ENCODE data around the gene TMEM94.
"Not testable (repeated sequence)": the region's sequence is repeated elsewhere in the genome, so short reads cannot be mapped to it uniquely, and the experiment has no call there.

TMEM94 gene

DNA sequence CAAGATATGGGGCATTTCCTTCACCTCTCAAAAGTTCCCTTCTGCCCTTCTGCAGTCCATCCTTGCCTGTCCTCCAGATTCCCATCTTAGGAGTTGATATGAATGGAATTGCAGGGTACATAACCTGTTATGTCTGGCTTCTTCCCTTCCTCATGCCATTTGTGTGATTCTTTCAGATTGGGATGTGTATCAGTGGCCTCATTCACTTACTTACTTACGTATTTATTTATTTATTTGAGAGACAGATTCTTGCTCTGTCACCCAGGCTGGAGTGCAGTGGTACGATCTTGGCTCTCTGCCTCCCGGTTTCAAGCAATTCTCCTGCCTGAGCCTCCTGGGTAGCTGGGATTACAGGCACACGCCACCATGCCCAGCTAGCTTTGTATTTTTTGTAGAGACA is 6.2 kb upstream of the TMEM94 start:
- TF ChIP-seq CTCF (conservative IDR thresholded peaks at IDR 0.05; ENCODE audit: control insufficient read depth, insufficient read depth, low read depth, low read length), result no peak
- no peak for DNase-seq (ENCODE audit: low read depth)
- H3K4me3 ChIP-seq (ENCODE audit: control insufficient read depth, low read depth, low read length), result no peak overlapping the region

DNA sequence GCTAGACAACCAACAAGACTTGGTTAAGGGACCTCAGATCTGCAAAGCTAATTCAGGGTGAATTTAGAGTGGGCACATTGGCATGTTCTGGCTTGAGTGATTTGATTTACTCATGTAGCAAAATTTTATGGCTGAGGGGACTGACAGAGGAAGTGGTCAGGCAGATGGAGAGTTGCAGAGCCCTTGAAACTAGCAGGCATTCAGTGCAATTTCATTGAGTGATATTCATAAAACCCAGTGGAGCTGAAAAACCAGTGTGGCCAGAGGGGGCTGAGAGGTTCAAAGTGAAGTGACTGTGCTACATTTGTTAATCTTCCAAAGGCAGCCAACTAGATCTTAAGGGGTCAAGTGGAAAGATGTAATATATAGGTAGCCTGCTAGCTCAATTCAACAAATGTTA is 2.2 kb upstream of the TMEM94 start:
- no peak for TF ChIP-seq CTCF (conservative IDR thresholded peaks at IDR 0.05; ENCODE audit: control insufficient read depth, insufficient read depth, low read depth, low read length)
- no peak overlapping the region for H3K4me3 ChIP-seq (ENCODE audit: control insufficient read depth, low read depth, low read length)
- no peak for DNase-seq (ENCODE audit: low read depth)

GRCh38 chr17:75454672-75455071 is 1.8 kb upstream of the TMEM94 start:
- H3K4me3 ChIP-seq (ENCODE audit: control insufficient read depth, low read depth, low read length); DNase-seq (ENCODE audit: low read depth): not testable (repeated sequence)

DNA sequence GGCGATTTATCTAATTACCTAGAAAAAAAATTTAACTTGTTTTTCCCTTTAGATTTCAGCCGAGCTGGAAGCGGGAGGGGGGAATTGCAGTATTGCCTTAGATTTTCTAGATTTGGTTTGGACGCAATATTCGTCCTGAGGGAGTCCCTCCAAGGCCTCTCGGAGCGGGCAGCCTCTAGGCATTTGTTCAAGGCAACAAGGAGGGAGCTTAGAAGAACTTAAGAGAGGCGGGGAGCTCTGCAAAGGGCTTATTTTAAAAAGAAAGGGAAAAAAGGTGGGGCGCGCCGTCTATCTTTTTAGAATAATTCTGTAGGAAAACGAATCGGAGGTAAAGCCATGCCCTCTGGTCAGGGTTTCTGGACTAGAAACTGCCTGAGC is 407 bp upstream of the TMEM94 start:
- TF ChIP-seq CTCF (conservative IDR thresholded peaks at IDR 0.05; ENCODE audit: control insufficient read depth, insufficient read depth, low read depth, low read length), result no peak
- peak overlapping the region; percentile 99 for H3K4me3 ChIP-seq (ENCODE audit: control insufficient read depth, low read depth, low read length)
- no peak for DNase-seq (ENCODE audit: low read depth)

DNA sequence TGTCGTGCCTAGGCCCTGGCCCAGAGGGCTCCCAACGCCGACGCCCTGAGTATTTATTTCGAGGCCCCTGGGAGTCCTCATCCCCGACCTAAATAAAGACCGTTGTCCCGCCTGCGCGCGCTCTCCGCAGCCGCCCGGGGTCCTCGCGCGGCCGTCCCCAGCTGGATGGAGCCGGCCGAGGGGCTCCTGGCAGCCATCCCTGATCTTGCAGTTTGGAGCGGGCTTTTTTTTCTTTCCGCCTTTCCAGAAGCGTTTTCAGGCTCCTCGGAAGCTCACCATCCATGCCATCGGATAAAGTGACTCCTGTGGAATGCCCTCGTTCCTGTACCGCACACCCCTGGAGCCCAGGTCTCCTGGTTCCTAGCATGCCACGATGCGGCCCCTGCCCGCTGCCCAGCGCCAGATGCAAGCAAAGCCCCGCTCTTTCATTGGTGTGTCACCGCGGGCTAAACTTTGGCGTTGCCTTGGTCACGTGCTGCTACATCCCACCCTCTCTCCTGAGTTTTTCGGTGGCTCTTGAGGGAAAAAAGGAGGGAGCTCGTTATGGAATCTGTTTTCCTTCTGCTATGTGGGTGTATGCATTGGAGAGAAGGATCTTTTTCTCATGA is 716 bp downstream of the TMEM94 start:
- TF ChIP-seq CTCF (conservative IDR thresholded peaks at IDR 0.05; ENCODE audit: control insufficient read depth, insufficient read depth, low read depth, low read length), result no peak
- peak; percentile 53 for DNase-seq (ENCODE audit: low read depth)
- H3K4me3 ChIP-seq (ENCODE audit: control insufficient read depth, low read depth, low read length), result peak overlapping the region; percentile 99

DNA sequence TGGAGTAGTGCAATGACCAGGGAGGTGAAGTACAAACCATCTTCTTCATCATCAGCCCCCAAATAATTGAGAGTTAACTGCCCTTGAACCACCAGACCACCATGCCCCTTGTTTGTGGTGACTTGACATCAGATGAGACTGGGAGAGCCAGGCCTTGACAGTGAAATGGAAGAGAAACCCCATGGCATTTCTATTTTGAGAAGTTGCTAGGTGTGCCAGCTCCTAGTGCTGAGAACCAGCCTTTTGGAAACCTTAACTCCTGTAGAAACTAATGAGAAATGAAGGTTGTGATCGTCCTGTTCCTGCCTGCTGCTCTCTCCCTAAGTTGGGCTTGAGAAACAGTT is 2.8 kb downstream of the TMEM94 start:
- DNase-seq (ENCODE audit: low read depth), result no peak
- H3K4me3 ChIP-seq (ENCODE audit: control insufficient read depth, low read depth, low read length), result no peak overlapping the region
- no peak for TF ChIP-seq CTCF (conservative IDR thresholded peaks at IDR 0.05; ENCODE audit: control insufficient read depth, insufficient read depth, low read depth, low read length)

DNA sequence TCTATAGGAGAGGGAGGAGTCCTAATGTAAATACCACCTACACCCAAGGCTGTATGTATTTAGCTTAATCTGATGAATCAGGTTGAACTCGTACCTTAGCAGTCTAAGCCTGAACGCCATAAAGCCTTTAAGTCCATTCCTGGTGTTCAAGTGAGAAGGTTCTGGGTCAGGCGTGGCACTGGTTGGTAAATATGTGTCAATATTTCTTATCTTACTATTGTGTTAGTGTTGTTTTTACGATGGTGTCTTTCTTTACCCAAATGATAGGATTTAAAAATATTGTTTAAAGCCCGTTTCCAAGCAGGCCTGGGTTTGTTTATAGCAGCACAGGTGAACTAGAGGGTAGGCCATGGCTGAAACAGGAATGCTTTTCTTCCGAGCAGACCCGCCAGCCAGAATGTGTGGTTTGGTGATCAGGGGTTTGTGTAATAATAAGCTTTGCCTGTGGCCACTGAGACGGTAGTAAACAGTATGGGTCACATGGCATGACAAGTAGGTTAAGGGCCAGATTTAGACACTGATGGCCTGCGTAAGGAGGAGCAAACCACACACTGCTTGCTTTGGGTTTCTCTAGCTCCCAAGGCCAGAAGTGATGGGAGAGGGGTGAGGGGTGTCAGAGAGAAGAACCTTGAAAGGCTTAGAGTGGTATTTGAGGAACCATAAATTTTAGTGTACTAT is 3.3 kb downstream of the TMEM94 start:
- no peak for DNase-seq (ENCODE audit: low read depth)

More for the DNA sequence above, 3.3 kb downstream of the TMEM94 start:
- no peak for TF ChIP-seq CTCF (conservative IDR thresholded peaks at IDR 0.05; ENCODE audit: control insufficient read depth, insufficient read depth, low read depth, low read length)
- H3K4me3 ChIP-seq (ENCODE audit: control insufficient read depth, low read depth, low read length), result no peak overlapping the region

All from fibroblast of mammary gland (primary cell).